OCI-LY1 (cell line): Measurements from ENCODE around the gene MAPK9.

Source experiments
- H2AFZ ChIP-seq: fragments of 200-600 bp; sonication (generic), shearing (Covaris generic); 2 replicates; pipeline ENCODE4 v1.6.0; 2014; ENCODE audit warnings: antibody characterized with exemption, mild to moderate bottlenecking, low read length
- H3F3A ChIP-seq: fragments of 200-600 bp; sonication (generic), shearing (Covaris generic); 2 replicates; pipeline ENCODE4 v1.6.0; 2014; ENCODE audit warnings: mild to moderate bottlenecking, antibody characterized with exemption, low read length, moderate library complexity; ENCODE audit not compliant: insufficient read depth
- H3K27ac ChIP-seq: fragments of 200-600 bp; sonication (generic); 2 replicates; pipeline ENCODE4 v1.5.1; 2014; ENCODE audit warnings: low read length, mixed run types, mild to moderate bottlenecking, low read depth; ENCODE audit not compliant: poor library complexity, severe bottlenecking
- H3K27me3 ChIP-seq: fragments of 200-600 bp; sonication (generic); 2 replicates; pipeline ENCODE4 v1.6.0; 2014; ENCODE audit warnings: antibody characterized with exemption, mild to moderate bottlenecking, low read length, moderate library complexity; ENCODE audit not compliant: insufficient read depth
- H3K36me3 ChIP-seq: fragments of 200-600 bp; sonication (generic); 2 replicates; pipeline ENCODE4 v1.6.1; 2014; ENCODE audit warnings: mild to moderate bottlenecking, antibody characterized with exemption, low read length, moderate library complexity, mixed read lengths; ENCODE audit not compliant: insufficient read depth
- H3K4me1 ChIP-seq: fragments of 200-600 bp; sonication (generic); 2 replicates; pipeline ENCODE4 v1.5.1; 2014; ENCODE audit warnings: mild to moderate bottlenecking, low read length, moderate library complexity; ENCODE audit not compliant: insufficient read depth, severe bottlenecking
- H3K4me2 ChIP-seq: fragments of 200-600 bp; sonication (generic), shearing (Covaris generic); 2 replicates; pipeline ENCODE4 v1.6.1; 2014; ENCODE audit warnings: low read length
- H3K4me3 ChIP-seq: fragments of 200-600 bp; sonication (generic); 2 replicates; pipeline ENCODE4 v1.5.1; 2014; ENCODE audit warnings: low read length, low read depth, mild to moderate bottlenecking, mixed read lengths; ENCODE audit not compliant: poor library complexity, severe bottlenecking
- H3K79me2 ChIP-seq: fragments of 200-600 bp; shearing (Covaris generic); 2 replicates; pipeline ENCODE4 v1.6.1; 2016; ENCODE audit warnings: mixed run types, low read length, mixed read lengths; ENCODE audit not compliant: insufficient read depth
- H3K9ac ChIP-seq: fragments of 200-600 bp; sonication (generic), shearing (Covaris generic); 2 replicates; pipeline ENCODE4 v1.6.1; 2014; ENCODE audit warnings: mild to moderate bottlenecking, low read length, mixed read lengths
- H3K9me2 ChIP-seq: fragments of 200-600 bp; sonication (generic), shearing (Covaris generic); 2 replicates; pipeline ENCODE4 v1.6.1; 2014; ENCODE audit warnings: low read depth, mild to moderate bottlenecking, low read length, mixed read lengths
- H3K9me3 ChIP-seq: fragments of 200-600 bp; shearing (Covaris generic); 2 replicates; pipeline ENCODE4 v1.6.1; 2014; ENCODE audit warnings: low read length, mixed read lengths
- H4K20me1 ChIP-seq: fragments of 200-600 bp; sonication (generic), shearing (Covaris generic); 2 replicates; pipeline ENCODE4 v1.6.0; 2016; ENCODE audit warnings: mild to moderate bottlenecking, low read length; ENCODE audit not compliant: insufficient read depth
- EZH2 ChIP-seq: fragments of 200-600 bp; sonication (generic), shearing (Covaris generic); IDR thresholded peaks from 2 replicates; pipeline ENCODE4 v1.8.0; 2017; ENCODE audit warnings: borderline replicate concordance, mixed run types, mild to moderate bottlenecking, antibody characterized with exemption, low read length, moderate library complexity, mixed read lengths
- TF ChIP-seq, protein P1 (sequence below): fragments of 200-600 bp; sonication (generic), shearing (Covaris generic); IDR thresholded peaks from 2 replicates; pipeline ENCODE4 v1.5.1; 2017; ENCODE audit warnings: mild to moderate bottlenecking, antibody characterized with exemption, low read length, moderate library complexity, mixed read lengths

The MAPK9 gene

GRCh38 chr5:180274695-180275094 is 17.2 kb downstream of the MAPK9 start:
- no peaks in the 10 kb centered on the region for H3K4me1 ChIP-seq
- H3F3A ChIP-seq, result no peaks in the 10 kb centered on the region
- no peaks in the 10 kb centered on the region for H3K79me2 ChIP-seq
- H3K36me3 ChIP-seq, result peaks cover 71% of the 10 kb centered on the region
- H3K9me2 ChIP-seq, result no peaks in the 10 kb centered on the region
- H3K9me3 ChIP-seq, result peaks cover 25% of the 10 kb centered on the region
- no peak overlapping the region for H2AFZ ChIP-seq
- H3K9ac ChIP-seq, result no peak overlapping the region
- no peak overlapping the region for H3K27ac ChIP-seq
- no peak overlapping the region for H3K4me3 ChIP-seq
- H3K27me3 ChIP-seq, result no peaks in the 10 kb centered on the region
- H3K4me2 ChIP-seq, result no peak overlapping the region
- H4K20me1 ChIP-seq, result no peaks in the 10 kb centered on the region
- TF ChIP-seq, protein P1, sequence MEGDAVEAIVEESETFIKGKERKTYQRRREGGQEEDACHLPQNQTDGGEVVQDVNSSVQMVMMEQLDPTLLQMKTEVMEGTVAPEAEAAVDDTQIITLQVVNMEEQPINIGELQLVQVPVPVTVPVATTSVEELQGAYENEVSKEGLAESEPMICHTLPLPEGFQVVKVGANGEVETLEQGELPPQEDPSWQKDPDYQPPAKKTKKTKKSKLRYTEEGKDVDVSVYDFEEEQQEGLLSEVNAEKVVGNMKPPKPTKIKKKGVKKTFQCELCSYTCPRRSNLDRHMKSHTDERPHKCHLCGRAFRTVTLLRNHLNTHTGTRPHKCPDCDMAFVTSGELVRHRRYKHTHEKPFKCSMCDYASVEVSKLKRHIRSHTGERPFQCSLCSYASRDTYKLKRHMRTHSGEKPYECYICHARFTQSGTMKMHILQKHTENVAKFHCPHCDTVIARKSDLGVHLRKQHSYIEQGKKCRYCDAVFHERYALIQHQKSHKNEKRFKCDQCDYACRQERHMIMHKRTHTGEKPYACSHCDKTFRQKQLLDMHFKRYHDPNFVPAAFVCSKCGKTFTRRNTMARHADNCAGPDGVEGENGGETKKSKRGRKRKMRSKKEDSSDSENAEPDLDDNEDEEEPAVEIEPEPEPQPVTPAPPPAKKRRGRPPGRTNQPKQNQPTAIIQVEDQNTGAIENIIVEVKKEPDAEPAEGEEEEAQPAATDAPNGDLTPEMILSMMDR, result no peak
- TF ChIP-seq EZH2, result no peak

DNA sequence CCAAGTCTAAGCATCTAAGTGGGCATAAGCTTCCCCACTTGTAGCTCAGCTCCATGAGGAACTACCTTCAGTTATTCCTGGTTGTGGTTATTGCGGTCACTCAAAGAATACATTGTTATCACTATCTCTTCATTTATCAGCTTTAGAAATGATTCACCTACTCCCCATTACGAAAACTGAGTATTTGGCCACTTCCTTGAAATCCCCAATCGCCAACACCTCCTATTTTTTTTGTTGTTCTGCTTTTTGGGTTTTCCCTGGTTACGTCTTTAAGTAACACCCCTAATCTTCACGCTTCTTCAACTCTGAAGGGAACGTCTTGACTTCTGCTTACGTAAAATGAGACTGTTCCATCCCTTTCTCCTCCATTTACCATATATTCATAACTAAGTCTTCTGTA is 20.7 kb downstream of the MAPK9 start:
- H3K79me2 ChIP-seq, result no peaks in the 10 kb centered on the region
- H3K4me1 ChIP-seq, result no peaks in the 10 kb centered on the region
- no peak overlapping the region for H3K4me3 ChIP-seq
- peaks cover 70% of the 10 kb centered on the region for H3K36me3 ChIP-seq
- H3K4me2 ChIP-seq, result no peak overlapping the region
- H3K9me2 ChIP-seq, result no peaks in the 10 kb centered on the region
- H3K27ac ChIP-seq, result no peak overlapping the region
- H3F3A ChIP-seq, result no peaks in the 10 kb centered on the region
- TF ChIP-seq, protein P1, result no peak
- no peak for TF ChIP-seq EZH2
- no peak overlapping the region for H3K9ac ChIP-seq
- H2AFZ ChIP-seq, result no peak overlapping the region
- no peaks in the 10 kb centered on the region for H4K20me1 ChIP-seq
- H3K9me3 ChIP-seq, result peaks cover 34% of the 10 kb centered on the region
- H3K27me3 ChIP-seq, result no peaks in the 10 kb centered on the region

DNA sequence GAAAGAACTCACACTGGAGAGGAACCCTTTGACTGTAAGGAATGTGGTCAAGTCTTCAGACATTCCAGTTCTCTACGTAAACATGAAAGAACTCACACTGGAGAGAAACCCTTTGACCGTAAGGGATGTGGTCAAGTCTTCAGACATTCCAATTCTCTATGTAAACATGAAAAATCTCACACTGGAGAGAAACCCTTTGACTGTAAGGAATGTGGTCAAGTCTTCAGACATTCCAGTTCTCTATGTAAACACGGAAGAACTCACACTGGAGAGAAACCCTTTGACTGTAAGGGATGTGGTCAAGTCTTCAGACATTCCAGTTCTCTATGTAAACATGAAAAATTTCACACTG is 32.6 kb downstream of the MAPK9 start:
- Histone ChIP-seq H3K27me3 (no peaks in the 10 kb centered on the region), H3F3A (no peaks in the 10 kb centered on the region), H3K79me2 (no peaks in the 10 kb centered on the region), H3K9me3 (peaks cover 74% of the 10 kb centered on the region), H3K9me2 (no peaks in the 10 kb centered on the region), H2AFZ (no peak overlapping the region), H3K9ac (no peak overlapping the region), H3K4me3 (no peak overlapping the region), H3K4me1 (no peaks in the 10 kb centered on the region), H4K20me1 (no peaks in the 10 kb centered on the region), H3K27ac (no peak overlapping the region), H3K36me3 (peaks cover 78% of the 10 kb centered on the region), H3K4me2 (no peak overlapping the region)
- TF ChIP-seq, protein P1, result no peak
- no peak for TF ChIP-seq EZH2
